GM19351 (cell line): Measurements from ENCODE around the gene PTPRT.

Experiments
- ATAC-seq: cut with Tn5 transposase; IDR thresholded peaks from one replicate; pipeline ENCODE4 v1.9.1; 2021; ENCODE audit warnings: mild to moderate bottlenecking, moderate library complexity; ENCODE audit not compliant: unreplicated experiment

PTPRT gene

GRCh38 chr20:42852691-42853090 lies 337.0 kb downstream of the PTPRT start:
- no peak for ATAC-seq

DNA sequence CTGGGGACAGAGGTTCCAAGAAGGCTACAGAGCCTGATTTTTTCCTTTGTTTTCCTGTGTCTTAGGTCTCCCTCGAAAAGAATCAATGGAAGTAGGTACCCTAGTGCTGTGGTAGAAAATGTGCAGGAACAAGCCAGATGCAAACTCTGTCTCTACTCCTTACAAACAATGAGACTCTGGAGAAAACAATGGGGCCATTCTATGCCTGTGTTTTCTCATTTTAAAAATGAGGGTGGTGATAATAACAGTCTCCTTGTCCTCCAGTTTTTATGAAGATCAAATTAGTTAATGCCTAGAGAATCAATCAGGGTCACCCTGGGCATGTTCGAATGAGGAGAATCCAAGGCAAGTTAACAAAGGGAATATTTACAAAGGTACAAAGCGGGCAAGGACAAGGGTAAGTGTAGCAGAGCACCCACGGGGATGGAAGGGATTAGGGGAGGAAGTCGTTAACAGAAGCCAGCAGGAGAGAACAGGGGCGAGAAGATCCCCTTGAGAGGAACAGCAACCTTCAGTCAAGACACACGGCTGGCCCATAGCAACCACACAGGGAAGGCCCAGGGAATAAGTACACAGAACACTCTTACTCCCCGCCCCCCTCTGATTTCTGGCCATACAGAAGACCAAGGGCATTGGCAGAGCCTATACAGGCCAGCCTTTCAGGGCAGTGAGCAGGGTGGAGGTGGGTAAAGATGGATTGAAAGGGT lies 342.8 kb downstream of the PTPRT start:
- no peak for ATAC-seq

DNA sequence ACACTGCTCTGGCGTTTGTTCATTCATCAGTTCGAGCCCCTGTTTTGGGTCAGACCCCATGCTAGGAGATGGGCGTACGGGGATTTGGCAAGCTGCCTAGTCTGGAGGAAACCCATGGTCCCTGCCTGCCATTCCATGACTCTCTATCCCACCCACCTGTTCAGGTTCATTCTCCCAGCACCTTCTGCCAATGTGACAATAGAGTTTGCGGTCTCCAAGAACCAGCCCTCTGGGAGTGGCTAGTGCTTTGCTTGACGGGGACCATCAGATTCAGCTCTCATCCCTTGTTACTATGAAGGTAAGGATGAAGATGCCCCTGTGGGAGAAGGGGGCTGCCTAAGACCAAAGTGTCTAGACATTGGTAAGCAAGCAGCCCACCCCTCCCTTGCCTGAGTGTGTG lies 345.0 kb downstream of the PTPRT start:
- no peak for ATAC-seq

- no peak for ATAC-seq
Measured at GRCh38 chr20:42837456-42837855, 352.2 kb downstream of the PTPRT start.

DNA sequence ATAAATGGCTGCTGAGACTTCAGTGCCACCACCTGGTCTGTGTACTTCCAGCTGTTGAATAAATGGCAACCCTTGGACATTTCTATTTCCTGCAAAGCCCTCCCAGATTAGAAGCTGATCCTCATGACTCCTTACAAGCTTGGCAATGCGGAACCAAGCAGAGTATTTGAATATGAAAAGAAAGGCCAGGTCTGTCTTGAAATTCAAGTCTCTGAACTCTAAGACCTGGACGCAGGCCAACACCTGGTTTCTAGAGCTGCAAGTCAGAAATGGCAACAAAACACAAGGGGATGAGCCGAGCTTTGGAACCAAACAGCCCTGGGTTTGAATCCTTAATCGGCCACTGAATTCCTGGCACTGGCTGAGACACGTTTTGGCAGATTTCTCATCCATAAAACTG lies 353.4 kb downstream of the PTPRT start:
- no peak for ATAC-seq

- no peak for ATAC-seq
Measured at GRCh38 chr20:42807876-42808275, 381.8 kb downstream of the PTPRT start.

DNA sequence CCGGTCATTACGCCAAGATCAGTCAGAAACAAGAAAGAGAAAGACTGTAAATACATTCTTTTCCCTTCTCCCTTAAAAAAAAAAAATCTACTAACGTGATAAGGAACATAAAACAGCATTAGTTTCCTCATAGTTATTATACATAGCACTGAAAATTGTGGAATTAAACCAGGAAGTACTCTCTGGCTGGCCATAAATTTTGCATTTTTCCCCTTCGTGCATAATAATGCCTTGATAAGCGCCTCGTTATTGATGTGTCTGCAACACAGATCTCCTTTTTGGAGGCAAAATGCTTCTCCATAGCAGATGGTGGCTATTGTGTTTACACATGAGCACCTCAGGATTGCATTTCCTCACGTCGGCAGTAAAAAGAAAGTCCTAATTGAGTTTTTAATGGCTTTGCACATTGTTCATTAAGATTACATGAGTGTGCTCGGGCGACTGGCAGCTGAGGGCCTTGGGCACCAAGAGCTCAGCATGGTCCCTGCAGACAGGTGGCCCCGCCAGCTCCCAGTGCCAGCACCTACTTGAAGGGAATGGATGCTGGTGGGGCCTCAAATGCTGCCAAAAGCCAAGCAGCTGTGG lies 394.5 kb downstream of the PTPRT start:
- ATAC-seq = no peak

DNA sequence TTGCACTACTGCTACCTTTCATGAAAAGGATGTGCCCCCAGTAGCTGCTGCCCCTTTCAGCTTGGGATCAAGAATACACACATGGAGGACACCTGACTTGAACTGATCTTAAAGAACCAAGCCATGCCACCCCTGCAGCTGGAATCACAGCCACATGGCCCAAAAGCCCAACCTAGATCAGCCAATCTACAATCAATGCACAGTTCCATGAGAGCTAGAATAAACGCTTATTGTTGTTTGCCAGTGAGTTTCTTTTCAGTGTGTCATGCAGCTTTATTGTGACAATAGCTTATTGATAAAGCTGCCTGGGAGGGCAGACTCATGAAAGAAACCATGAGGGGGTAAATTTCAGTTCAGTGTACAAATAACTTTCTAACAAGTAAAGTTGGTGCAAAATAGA lies 397.7 kb downstream of the PTPRT start:
- ATAC-seq = no peak

GRCh38 chr20:42790111-42790510 lies 399.6 kb downstream of the PTPRT start:
- no peak for ATAC-seq

DNA sequence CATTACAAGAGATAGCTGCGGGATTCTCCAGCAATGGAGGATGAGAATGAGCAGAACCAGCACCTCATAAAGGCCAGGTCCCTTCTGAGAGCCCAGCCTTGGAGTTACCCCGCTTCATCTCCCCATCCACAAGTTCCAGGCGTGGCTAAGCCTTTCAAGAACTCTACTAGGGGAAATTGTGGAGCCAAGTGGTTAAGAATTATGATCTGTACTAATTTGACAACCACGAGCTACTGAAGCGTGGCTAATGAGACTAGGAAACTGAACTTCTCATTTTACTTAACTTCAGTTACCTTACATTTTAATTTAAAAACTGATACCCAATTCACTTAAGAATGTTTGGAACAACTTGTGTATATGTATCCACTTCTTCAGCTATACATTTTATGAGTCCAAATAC lies 401.0 kb downstream of the PTPRT start:
- ATAC-seq = no peak

GRCh38 chr20:42785041-42785440 lies 404.7 kb downstream of the PTPRT start:
- ATAC-seq = no peak

GRCh38 chr20:42779216-42779615 lies 410.5 kb downstream of the PTPRT start:
- no peak for ATAC-seq

DNA sequence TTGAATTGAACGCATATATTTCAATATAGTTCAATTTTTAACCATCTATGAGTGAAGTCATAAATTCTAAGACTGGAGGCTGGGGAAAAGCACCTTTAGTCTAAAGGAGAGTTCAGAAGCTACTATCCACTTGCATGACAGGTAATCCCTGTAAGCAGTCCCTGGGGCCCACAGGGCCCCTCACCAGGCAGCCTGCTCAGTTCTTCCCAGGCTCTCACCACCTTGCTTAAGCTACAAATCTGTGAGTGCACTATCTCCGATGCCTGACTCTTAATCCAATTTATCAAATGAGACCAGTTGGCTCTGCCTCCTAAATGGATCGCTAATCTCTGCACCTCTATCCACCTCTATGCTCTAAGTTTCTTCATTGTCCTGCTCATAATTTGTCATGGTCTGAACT lies 413.8 kb downstream of the PTPRT start:
- no peak for ATAC-seq

DNA sequence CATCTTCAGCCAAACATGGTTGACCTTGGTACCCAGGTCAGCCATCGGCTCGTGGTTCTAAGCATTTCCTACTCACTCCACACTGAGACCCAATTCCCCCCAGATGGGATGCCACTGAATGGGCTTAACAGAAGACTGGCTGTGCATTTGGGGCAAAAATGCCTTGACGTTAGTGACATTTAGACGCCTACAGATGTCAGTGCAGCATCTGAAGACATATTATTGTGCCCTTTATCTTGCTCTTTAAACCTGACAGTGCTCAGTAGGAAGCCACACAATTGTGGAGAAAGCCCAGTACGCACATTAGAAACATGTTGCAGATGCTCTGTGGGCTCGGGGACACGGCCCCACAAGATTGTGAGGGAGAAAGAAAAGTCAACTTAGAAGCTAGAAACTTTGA lies 414.7 kb downstream of the PTPRT start:
- no peak for ATAC-seq

GRCh38 chr20:42763015-42763414 lies 426.7 kb downstream of the PTPRT start:
- no peak for ATAC-seq

GRCh38 chr20:42756991-42757390 lies 432.7 kb downstream of the PTPRT start:
- ATAC-seq = no peak

DNA sequence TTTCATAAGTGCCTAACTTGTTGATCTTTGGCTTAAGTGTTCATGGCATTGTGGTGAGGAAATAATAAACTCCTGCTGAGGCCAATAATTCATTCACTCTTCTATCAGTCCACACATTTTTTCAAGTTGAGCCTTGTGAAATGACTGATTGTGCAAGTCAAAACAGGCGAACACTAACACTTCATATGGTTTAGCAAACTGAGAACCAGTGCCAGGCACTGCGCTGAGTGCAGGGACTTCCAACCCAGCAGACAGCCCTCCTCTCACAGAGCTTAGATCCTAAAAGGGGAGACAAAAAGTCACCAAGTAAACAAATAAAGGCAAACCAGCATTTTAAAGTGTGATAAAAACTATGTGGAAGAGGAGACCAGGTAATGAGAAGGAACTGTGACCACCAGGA lies 435.0 kb downstream of the PTPRT start:
- no peak for ATAC-seq

GRCh38 chr20:42752620-42753019 lies 437.1 kb downstream of the PTPRT start:
- no peak for ATAC-seq

GRCh38 chr20:42749556-42749955 lies 440.1 kb downstream of the PTPRT start:
- no peak for ATAC-seq

DNA sequence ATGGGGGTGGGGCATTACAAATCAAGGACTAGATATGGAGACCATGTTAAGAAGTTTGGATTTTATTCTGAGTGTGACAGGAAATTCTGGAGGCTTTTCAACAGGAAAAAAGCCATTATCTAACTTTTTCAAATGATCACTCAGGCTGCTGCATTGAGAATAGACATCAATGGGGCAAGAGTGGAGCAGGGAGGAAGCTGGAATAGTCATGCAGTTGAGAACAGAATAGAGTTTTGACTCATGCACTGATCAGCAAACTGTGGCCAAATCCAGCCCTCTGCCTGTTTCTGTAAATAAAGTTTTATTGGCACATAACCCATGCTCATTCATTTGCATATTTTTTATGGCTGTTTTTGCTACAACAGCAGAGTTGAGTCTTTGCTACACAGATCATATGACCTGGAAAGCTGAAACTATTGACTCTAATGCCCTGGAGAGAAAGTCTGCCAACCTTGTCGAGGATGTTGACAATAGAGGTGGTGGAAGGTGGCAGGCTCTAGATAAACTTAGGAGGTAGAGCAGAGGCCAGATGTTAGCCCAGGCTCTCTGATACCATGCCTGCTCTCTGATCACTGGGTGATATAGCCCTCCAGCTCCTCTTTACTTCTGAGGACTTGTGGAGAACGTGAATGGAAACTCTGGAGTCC lies 441.8 kb downstream of the PTPRT start:
- no peak for ATAC-seq

GRCh38 chr20:42744756-42745465 lies 444.8 kb downstream of the PTPRT start:
- ATAC-seq = no peak

DNA sequence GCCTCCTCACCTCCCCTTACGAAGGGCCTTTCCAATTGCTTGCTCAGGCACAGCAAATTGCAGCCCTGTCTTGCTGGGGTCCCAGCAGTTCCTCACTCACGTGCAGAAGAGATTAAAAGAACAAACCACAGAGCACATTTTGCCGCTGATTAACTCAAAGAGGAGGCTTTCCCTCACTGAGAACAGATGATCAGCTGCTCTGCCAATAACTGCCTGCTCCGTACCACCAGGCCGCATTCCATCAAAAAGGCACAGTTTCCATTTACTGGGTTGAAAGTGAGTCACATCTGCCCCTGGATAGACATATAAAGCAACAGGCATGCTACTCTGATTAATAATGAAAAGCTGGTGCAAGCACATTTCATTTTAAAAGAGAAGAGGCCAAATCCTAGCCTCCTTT lies 446.8 kb downstream of the PTPRT start:
- no peak for ATAC-seq
